ENCODE data around the gene PHACTR3. TPM values are rescaled to one million over a fixed set of nuclear protein-coding genes. Genes with fewer than 3 reads are reported as not detected.

Gene PHACTR3
- total and polyA plus RNA-seq, 2 of the 8 experiments (the other 6 are each of a cell fraction or from before 2014, with no cell fraction given), result 0.05 to 0.13 TPM

GRCh38 chr20:59800309-59800708, 196.0 kb downstream of the PHACTR3 start:
- H4K8ac ChIP-seq (ENCODE audit: extremely low read depth, insufficient read depth, low read length), result no peak overlapping the region
- H3K23ac ChIP-seq (ENCODE audit: insufficient read length), result no peak overlapping the region
- H2BK15ac ChIP-seq (ENCODE audit: low read length), result no peak overlapping the region
- H3K4ac ChIP-seq (replicated peaks; ENCODE audit: insufficient read length, low read depth, low read length), result no peak overlapping the region
- no peaks in the 10 kb centered on the region for H3K23me2 ChIP-seq (ENCODE audit: low read depth, low read length)
- CTCF ChIA-PET (ENCODE audit: partially characterized antibody), result interaction anchor here (0.7 kb wide), 1 partner anchor 276 kb away, joined by 3 read pairs; no protein-coding TSS in a partner anchor
- DNase-seq (ENCODE audit: low read depth in 1 of 2, low spot score in 2 of 2) (no peak), FAIRE-seq (no peak)
- H3K4me1 ChIP-seq (replicated peaks in 1 of 4; ENCODE audit: control insufficient read depth in 3 of 4, insufficient read depth in 4 of 4, low read length in 3 of 4), result no peaks in the 10 kb centered on the region
- no peak overlapping the region for H2AK5ac ChIP-seq (ENCODE audit: low read depth, low read length)
- H3K79me2 ChIP-seq (ENCODE audit: control insufficient read depth in 1 of 2, insufficient read depth in 2 of 2, low read length in 2 of 2), result no peaks in the 10 kb centered on the region
- no peak overlapping the region for H3K4me3 ChIP-seq (ENCODE audit: extremely low read depth in 1 of 4, insufficient read depth in 2 of 4, low read depth in 3 of 4, low read length in 4 of 4)
- no peaks in the 10 kb centered on the region for H4K20me1 ChIP-seq (replicated peaks in 1 of 2; ENCODE audit: control insufficient read depth in 1 of 2, insufficient read depth in 2 of 2, low read length in 2 of 2)
- H4K91ac ChIP-seq (replicated peaks; ENCODE audit: insufficient read length, low read length), result no peak overlapping the region
- no peak overlapping the region for H3K18ac ChIP-seq (ENCODE audit: extremely low read depth, low read length)
- no peak overlapping the region for H3K56ac ChIP-seq (replicated peaks; ENCODE audit: insufficient read length, low read depth, low read length)
- H2AFZ ChIP-seq (ENCODE audit: low read length), result no peak overlapping the region
- no peaks in the 10 kb centered on the region for H3K79me1 ChIP-seq (ENCODE audit: low read depth, low read length)
- peaks cover 0 to 2% (median 0%) of the 10 kb centered on the region in 4 experiments; a peak in 1 of 7 replicates for H3K27me3 ChIP-seq (replicated peaks in 1 of 4; ENCODE audit: control insufficient read depth in 3 of 4, extremely low read depth in 1 of 4, insufficient read depth in 3 of 4, low read length in 3 of 4)
- no peak overlapping the region for H2BK120ac ChIP-seq (replicated peaks; ENCODE audit: low read depth, low read length)
- H2BK20ac ChIP-seq (ENCODE audit: low read length), result no peak overlapping the region
- H3K9me3 ChIP-seq (ENCODE audit: insufficient read depth in 2 of 2, low read depth in 1 of 2, low read length in 1 of 2), result peaks cover 66 to 73% of the 10 kb centered on the region in 2 experiments
- H3K14ac ChIP-seq (ENCODE audit: insufficient read length), result no peak overlapping the region
- no peak overlapping the region for H2BK12ac ChIP-seq (ENCODE audit: low read depth, low read length)
- H2BK5ac ChIP-seq (ENCODE audit: low read depth, low read length), result no peak overlapping the region
- H3K36me3 ChIP-seq (ENCODE audit: control insufficient read depth in 2 of 4, insufficient read depth in 4 of 4, low read length in 3 of 4), result no peaks in the 10 kb centered on the region
- H3K27ac ChIP-seq (ENCODE audit: low read depth, low read length), result no peak overlapping the region
- WGBS, 2 experiments (ENCODE audit: extremely low coverage in 1 of 2, insufficient coverage in 1 of 2, insufficient read length in 1 of 2, insufficient replicate concordance in 2 of 2, low coverage in 1 of 2, low lambda C conversion rate in 2 of 2, missing lambda C conversion rate in 1 of 2), result 43% methylated on average over 1 of the region's 1 CpG; no CpG with 5 or more reads in 1 of the 2 experiments
- no peak overlapping the region for H4K5ac ChIP-seq (ENCODE audit: insufficient read length, low read depth, low read length)
- no peak overlapping the region for H3K4me2 ChIP-seq (ENCODE audit: insufficient read depth in 1 of 2, low read depth in 2 of 2, low read length in 2 of 2)
- POLR2A ChIA-PET (ENCODE audit: partially characterized antibody), result no interaction called here
- no peak overlapping the region for H3K9ac ChIP-seq (replicated peaks in 1 of 4; ENCODE audit: extremely low read depth in 1 of 4, low read depth in 3 of 4, low read length in 3 of 4)
- no peak for TF ChIP-seq SUZ12 (IDR thresholded peaks at IDR 0.05; ENCODE audit: low read length)
- TF ChIP-seq CTCF (IDR thresholded peaks at IDR 0.05; ENCODE audit: control extremely low read depth in 1 of 3, insufficient read depth in 1 of 3, low read depth in 1 of 3, low read length in 3 of 3), result no peak
- no peak for TF ChIP-seq HDAC6 (IDR thresholded peaks at IDR 0.05; ENCODE audit: low read depth, low read length)
- TF ChIP-seq FOSL1 (IDR thresholded peaks at IDR 0.05; ENCODE audit: insufficient read depth, low read depth, low read length), result no peak
- no peak for TF ChIP-seq KDM5A (IDR thresholded peaks at IDR 0.05; ENCODE audit: low read length)
- TF ChIP-seq BCL11A (IDR thresholded peaks at IDR 0.05; ENCODE audit: low read depth in 2 of 2, low read length in 2 of 2), result no peak
- no peak for TF ChIP-seq NRF1 (IDR thresholded peaks at IDR 0.05; ENCODE audit: low read depth, low read length)
- TF ChIP-seq SRF (IDR thresholded peaks at IDR 0.05; ENCODE audit: low read depth, low read length), result no peak
- TF ChIP-seq ATF2 (IDR thresholded peaks at IDR 0.05; ENCODE audit: low read length), result no peak
- no peak for TF ChIP-seq KDM1A (IDR thresholded peaks at IDR 0.05; ENCODE audit: borderline replicate concordance, low read length)
